GM06990 (cell line): ENCODE results near the gene SPTLC2.

Source experiments
- DNase-seq: peaks from one replicate; pipeline ENCODE4 v3.0.0-alpha.2; 2011; ENCODE audit not compliant: insufficient read length; ENCODE audit errors: extremely low read depth
- H3K27me3 ChIP-seq: replicated peaks from 2 replicates; pipeline ENCODE4 v1.6.0; 2011; ENCODE audit warnings: low read length; ENCODE audit not compliant: control insufficient read depth, insufficient read depth
- H3K36me3 ChIP-seq: 2 replicates; pipeline ENCODE4 v1.5.1; 2011; ENCODE audit warnings: low read length; ENCODE audit not compliant: control insufficient read depth, insufficient read depth
- H3K4me3 ChIP-seq: replicated peaks from 2 replicates; pipeline ENCODE4 v1.5.1; 2011; ENCODE audit warnings: low read depth, mild to moderate bottlenecking, control low read depth, low read length
- TF ChIP-seq, protein P1 (sequence below): IDR thresholded peaks from 2 replicates; pipeline ENCODE4 v1.5.1; 2011; ENCODE audit warnings: low read length, control low read depth, mild to moderate bottlenecking, inconsistent platforms; ENCODE audit not compliant: insufficient read depth, poor library complexity, severe bottlenecking

The SPTLC2 gene

DNA sequence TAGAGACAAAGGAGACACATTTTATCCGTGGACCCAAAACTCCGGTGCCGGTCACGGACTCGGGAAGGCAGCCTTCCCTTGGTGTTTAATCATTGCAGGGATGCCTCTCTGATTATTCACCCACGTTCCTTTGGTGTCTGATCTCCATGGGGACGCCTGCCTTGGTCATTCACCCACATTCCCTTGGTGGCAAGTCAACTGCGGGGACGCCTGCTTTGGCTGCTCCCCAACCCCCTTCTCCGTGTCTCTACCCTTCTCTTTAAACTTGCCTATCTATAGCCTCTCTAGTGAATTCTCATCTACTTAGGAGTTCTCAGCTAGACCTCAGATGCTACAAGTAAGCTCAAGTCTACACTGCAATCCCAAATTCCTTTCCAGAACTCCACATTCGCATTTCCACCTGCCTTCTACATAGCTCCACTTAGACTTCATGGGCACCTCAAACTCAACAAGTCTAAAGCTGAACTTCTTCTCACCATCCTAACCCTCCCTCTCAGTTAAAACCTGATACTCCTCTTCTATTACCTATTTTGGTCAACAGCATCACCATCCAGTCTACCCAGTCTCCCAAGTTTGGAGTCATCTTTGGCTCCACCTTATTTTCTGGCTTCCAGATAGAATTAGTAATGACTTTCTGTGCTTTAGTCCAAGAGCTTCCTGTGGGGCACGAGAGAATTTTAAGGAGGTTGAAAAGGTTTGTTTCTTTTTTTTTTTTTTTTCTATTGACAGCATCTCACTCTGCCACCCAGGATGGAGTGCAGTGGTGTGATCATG, 14.4 kb downstream of the SPTLC2 start:
- DNase-seq: no peak
- TF ChIP-seq, protein P1, sequence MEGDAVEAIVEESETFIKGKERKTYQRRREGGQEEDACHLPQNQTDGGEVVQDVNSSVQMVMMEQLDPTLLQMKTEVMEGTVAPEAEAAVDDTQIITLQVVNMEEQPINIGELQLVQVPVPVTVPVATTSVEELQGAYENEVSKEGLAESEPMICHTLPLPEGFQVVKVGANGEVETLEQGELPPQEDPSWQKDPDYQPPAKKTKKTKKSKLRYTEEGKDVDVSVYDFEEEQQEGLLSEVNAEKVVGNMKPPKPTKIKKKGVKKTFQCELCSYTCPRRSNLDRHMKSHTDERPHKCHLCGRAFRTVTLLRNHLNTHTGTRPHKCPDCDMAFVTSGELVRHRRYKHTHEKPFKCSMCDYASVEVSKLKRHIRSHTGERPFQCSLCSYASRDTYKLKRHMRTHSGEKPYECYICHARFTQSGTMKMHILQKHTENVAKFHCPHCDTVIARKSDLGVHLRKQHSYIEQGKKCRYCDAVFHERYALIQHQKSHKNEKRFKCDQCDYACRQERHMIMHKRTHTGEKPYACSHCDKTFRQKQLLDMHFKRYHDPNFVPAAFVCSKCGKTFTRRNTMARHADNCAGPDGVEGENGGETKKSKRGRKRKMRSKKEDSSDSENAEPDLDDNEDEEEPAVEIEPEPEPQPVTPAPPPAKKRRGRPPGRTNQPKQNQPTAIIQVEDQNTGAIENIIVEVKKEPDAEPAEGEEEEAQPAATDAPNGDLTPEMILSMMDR: no peak
- Histone ChIP-seq H3K4me3 (no peak overlapping the region), H3K27me3 (no peaks in the 10 kb centered on the region), H3K36me3 (no peaks in the 10 kb centered on the region)

DNA sequence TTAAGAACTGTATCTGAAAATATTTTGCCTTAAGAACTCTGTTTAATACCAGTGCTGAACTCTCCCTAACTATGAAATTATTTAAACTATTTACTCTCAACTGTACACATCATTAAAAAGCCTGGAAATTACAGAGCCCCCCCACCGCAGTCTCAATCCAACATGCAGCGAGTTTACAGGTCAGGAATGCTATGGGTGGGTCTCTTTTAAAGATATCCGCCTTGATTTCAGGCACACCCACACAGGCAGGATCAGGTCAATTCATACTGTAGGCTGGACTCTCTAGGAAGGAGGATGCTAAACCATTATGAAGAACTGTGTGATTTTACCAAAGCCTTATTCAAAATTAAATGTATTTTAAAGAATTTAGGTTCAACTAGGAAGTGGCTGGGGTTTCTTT, 16.5 kb downstream of the SPTLC2 start:
- TF ChIP-seq, protein P1: no peak

DNA sequence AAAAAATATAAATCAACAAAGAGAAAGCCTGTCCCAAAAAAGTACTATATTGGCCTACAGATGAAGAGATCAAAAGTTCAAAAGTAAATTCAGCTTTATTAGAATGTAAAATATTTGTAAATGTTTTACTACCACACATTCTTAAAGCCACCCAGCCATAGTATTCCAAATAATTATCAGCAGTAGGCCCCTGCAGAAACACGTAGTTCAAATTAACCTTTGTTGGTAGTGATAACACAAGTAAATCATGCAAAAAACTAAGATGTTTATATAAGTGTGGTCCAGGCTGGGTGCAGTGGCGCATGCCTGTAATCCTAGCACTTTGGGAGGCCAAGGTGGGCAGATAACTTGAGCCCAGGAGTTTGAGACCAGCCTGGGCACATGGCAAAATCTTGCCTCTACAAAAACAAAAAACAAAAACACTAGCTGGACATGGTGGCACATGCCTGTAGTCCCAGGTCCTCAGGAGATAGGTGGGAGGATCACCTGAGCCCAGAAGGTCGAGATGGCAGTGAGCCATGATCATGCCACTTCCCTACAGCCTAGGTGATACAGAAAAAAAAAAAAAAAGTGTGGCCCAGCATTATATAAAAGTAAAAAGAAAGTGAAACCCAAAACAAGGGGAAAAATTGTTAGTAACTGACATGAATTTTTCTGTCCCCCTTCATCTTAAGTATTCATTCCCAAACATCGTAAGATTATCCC, 17.9 kb downstream of the SPTLC2 start:
- Histone ChIP-seq H3K4me3 (no peak overlapping the region; the same call in 1 of the 2 replicates), H3K27me3 (no peaks in the 10 kb centered on the region), H3K36me3 (peaks cover 4% of the 10 kb centered on the region; the same call in 1 of the 2 replicates)
- TF ChIP-seq, protein P1: no peak
- no peak for DNase-seq

More for the DNA sequence above, 16.5 kb downstream of the SPTLC2 start:
- H3K4me3 ChIP-seq: no peak overlapping the region
- no peak for DNase-seq
- peaks cover 2% of the 10 kb centered on the region; the same call in 1 of the 2 replicates for H3K36me3 ChIP-seq
- H3K27me3 ChIP-seq: no peaks in the 10 kb centered on the region

DNA sequence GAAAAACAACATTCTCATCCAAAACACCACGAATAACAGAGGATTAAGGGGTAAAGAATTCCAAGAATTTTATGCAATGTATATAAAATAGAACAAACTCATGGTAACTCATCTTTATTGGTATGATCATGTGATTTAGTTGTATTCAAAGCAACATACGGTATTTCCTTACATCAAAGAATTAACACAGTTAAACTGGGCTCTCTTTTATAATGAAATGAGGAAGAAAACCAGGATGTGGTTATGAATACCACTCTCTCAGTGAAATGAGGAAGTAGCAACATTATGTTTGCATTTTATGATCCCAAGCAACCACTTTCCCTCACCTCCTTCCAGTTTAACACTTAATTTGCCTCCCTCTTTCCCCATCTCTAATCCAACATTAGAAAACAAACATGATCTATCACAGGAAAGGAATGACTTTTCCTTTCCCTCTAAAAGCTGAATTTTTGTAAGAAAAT, 22.9 kb downstream of the SPTLC2 start:
- TF ChIP-seq, protein P1: no peak
- Histone ChIP-seq H3K36me3 (peaks cover 4% of the 10 kb centered on the region; the same call in 1 of the 2 replicates), H3K4me3 (no peak overlapping the region), H3K27me3 (no peaks in the 10 kb centered on the region)
- peak; percentile 63 for DNase-seq

DNA sequence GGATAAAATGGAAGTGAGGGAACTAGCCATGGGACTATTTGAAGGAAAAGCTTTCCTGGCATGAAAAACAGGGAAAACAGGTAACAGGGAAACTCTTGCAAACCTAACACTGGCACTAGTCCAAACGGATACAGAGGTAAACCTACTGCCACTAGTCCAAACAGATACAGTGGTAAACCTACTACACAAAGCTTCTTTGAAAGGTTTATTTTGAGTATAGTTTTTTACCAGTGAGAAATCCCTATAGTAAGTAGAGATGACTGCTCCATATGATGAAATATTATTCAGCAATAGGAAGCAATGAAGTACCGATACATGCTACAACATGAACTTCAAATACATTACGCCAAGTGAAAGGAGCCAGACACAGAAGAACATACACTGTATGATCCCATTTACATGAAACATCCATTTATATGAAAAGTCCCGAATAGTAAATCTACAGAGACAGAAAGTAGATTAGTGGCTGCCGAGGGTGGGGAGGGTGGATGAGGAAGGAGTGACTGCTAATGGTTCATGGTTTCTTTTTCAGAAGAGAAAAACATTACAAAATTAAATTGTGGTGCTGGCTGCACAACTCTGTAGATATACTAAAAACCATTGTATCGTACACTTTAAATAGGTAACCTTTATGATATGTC, 25.5 kb downstream of the SPTLC2 start:
- peaks cover 4% of the 10 kb centered on the region; the same call in 1 of the 2 replicates for H3K36me3 ChIP-seq
- no peak overlapping the region for H3K4me3 ChIP-seq
- DNase-seq: no peak
- no peaks in the 10 kb centered on the region for H3K27me3 ChIP-seq
- TF ChIP-seq, protein P1: no peak
